ENCODE results near the gene STYK1. TPM values are rescaled to one million over a fixed set of nuclear protein-coding genes. Genes with fewer than 3 reads are reported as not detected.

The STYK1 gene
- total and polyA plus RNA-seq, 10 of the 15 experiments (the other 5 are each of a cell fraction or from before 2014, with no cell fraction given) = 0.62 to 1.2 (median 0.82) TPM; not detected in 1

- in situ Hi-C loops (cut with MboI) (loop anchor here (25.0 kb wide), 1 partner anchor 101 kb away; no protein-coding TSS in a partner anchor), intact Hi-C loops (cut with micrococcal nuclease; ENCODE audit: unreplicated experiment) (no loop called here)
- no peak for TF ChIP-seq KAT2A (conservative IDR thresholded peaks at IDR 0.05; ENCODE audit: control insufficient read depth, low read depth, low read length)
- no peak for TF ChIP-seq SPI1 (IDR thresholded peaks at IDR 0.05; ENCODE audit: borderline replicate concordance, insufficient read depth, low read depth, low read length)
- no peak for TF ChIP-seq BCLAF1 (IDR thresholded peaks at IDR 0.05)
- no peak for TF ChIP-seq MEF2B (IDR thresholded peaks at IDR 0.05; ENCODE audit: partially characterized antibody, poor library complexity, severe bottlenecking)
- TF ChIP-seq RB1 (IDR thresholded peaks at IDR 0.05; ENCODE audit: borderline replicate concordance) = no peak
- no peak for TF ChIP-seq ATF7 (IDR thresholded peaks at IDR 0.05; ENCODE audit: low read depth)
- TF ChIP-seq MTA2 (IDR thresholded peaks at IDR 0.05; ENCODE audit: low read depth) = no peak
- TF ChIP-seq GABPA (IDR thresholded peaks at IDR 0.05; ENCODE audit: low read depth) = no peak
- TF ChIP-seq RELA (IDR thresholded peaks at IDR 0.05; ENCODE audit: borderline replicate concordance, partially characterized antibody) = no peak
- no peak for TF ChIP-seq SUPT20H (IDR thresholded peaks at IDR 0.05; ENCODE audit: borderline replicate concordance, control insufficient read depth, low read depth, low read length)
- Histone ChIP-seq H3K27ac (ENCODE audit: control insufficient read depth, insufficient read depth) (no peak overlapping the region), H3K4me3 (no peak overlapping the region), H3K79me2 (ENCODE audit: control insufficient read depth, insufficient read depth, low read length) (no peaks in the 10 kb centered on the region), H3K36me3 (ENCODE audit: control insufficient read depth in 2 of 2, insufficient read depth in 2 of 2, low read length in 1 of 2) (no peaks in the 10 kb centered on the region), H3K27me3 (replicated peaks in 1 of 2; ENCODE audit: control insufficient read depth in 2 of 2, insufficient read depth in 2 of 2, low read length in 1 of 2) (peaks cover 0 to 2% of the 10 kb centered on the region in 2 experiments; a peak in 2 of 4 replicates), H3K4me1 (ENCODE audit: control insufficient read depth, insufficient read depth, low read length) (no peaks in the 10 kb centered on the region), H3K9me3 (replicated peaks; ENCODE audit: control insufficient read depth, insufficient read depth, low read length) (no peaks in the 10 kb centered on the region), H4K20me1 (ENCODE audit: control insufficient read depth, insufficient read depth) (no peaks in the 10 kb centered on the region), H3K4me2 (ENCODE audit: control insufficient read depth, insufficient read depth) (no peak overlapping the region), H3K9ac (ENCODE audit: control insufficient read depth, insufficient read depth, low read length) (no peak overlapping the region), H2AFZ (ENCODE audit: control insufficient read depth, low read depth, low read length) (no peak overlapping the region)
- FAIRE-seq (no peak), DNase-seq (ENCODE audit: low read depth, low spot score) (no peak), ATAC-seq (no peak)
- ChIA-PET POLR2A (interaction anchor here (0.7 kb wide), 2 partner anchors 32 to 468 kb away, joined by 3 read pairs; no protein-coding TSS in a partner anchor), SMC1A (ENCODE audit: uncharacterized antibody, unreplicated experiment) (no interaction called here), CTCF (no interaction called here), RAD21 (ENCODE audit: unreplicated experiment) (no interaction called here)
- WGBS (ENCODE audit: insufficient coverage, insufficient replicate concordance, low lambda C conversion rate, missing lambda C conversion rate) = 69% methylated on average over 1 of the region's 1 CpG
- BruUV-seq (replicated peaks) = no TSS peak
Observed at GRCh38 chr12:10638728-10639127, 35.1 kb downstream of the STYK1 start.

Data from GM12878 (cell line).